ENCODE measurements around the gene GRPEL2.

DNA sequence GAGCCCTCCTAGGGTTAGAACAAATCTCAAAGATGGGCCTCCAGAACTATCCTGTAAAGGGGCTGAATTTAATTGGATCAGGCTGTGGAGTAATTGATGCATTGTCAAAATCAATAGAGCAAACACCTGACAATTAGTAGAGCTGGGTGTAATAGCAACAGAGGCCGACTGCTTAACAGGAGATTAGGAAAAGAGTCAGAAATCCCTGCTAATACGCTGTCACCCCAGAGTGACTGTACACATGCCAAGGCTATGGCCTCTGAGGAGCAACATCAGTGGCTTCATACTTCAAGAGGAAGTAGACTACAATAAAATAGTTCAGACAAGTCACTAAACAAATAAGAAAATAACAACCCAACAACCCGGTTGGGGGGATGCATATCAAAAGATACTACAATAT is 18.7 kb upstream of the GRPEL2 start:
- TF ChIP-seq EZH2 (IDR thresholded peaks at IDR 0.05) (no peak), EZH2phosphoT487 (IDR thresholded peaks at IDR 0.05) (peak; percentile 81)

Measured in neural progenitor cell (in vitro differentiated cells).